Endothelial cell of umbilical vein (primary cell): Measurements from ENCODE around the gene ATG4D. TPM values are rescaled to one million over a fixed set of nuclear protein-coding genes. Genes with fewer than 3 reads are reported as not detected.

Experiments used
- BruUV-seq: library from RNA; stranded (reverse); fragments of 400-500 nt; replicated peaks from 2 replicates; lab custom pipeline; 2021; lab: Mats Ljungman, UMichigan
- CTCF ChIA-PET: fragments of 300-600, 350-600 bp; sonication (Branson Sonifier 250); formaldehyde crosslinking; loops from one replicate; lab custom pipeline; 2021; ENCODE audit warnings: antibody characterized with exemption, inconsistent platforms; lab: Charles Lee
- POLR2A ChIA-PET: fragments of 300-600, 350-600 bp; sonication (Branson Sonifier 250); formaldehyde crosslinking; loops from one replicate; lab custom pipeline; 2021; ENCODE audit warnings: antibody characterized with exemption, inconsistent platforms; lab: Charles Lee
- DNase-seq: peaks from one replicate; pipeline ENCODE4 v3.0.0-alpha.2; 2011; ENCODE audit warnings: low read depth, low spot score
- FAIRE-seq: peaks from 2 replicates; lab custom pipeline; 2011; peaks lifted over from hg19 to GRCh38; lab: Jason Lieb, UNC
- H2AFZ ChIP-seq: 2 replicates; pipeline ENCODE4 v1.6.0; 2012; ENCODE audit warnings: low read depth, low read length, control low read depth, inconsistent platforms
- H3K27ac ChIP-seq: 2 replicates; pipeline ENCODE4 v1.5.1; 2011; ENCODE audit warnings: low read depth, mild to moderate bottlenecking, control low read depth, low read length, moderate library complexity; ENCODE audit not compliant: insufficient read depth
- H3K27me3 ChIP-seq, 2 experiments: 2 replicates each; pipeline versions ENCODE4 v1.6.0 to v1.6.1; 2011; ENCODE audit warnings: low read length in 2 of 2, mixed read lengths in 1 of 2; ENCODE audit not compliant: control insufficient read depth in 2 of 2, insufficient read depth in 2 of 2
- H3K36me3 ChIP-seq, 2 experiments: 2 replicates in 1 of 2; 3 replicates in 1 of 2; pipeline ENCODE4 v1.5.1; 2011; ENCODE audit warnings: low read length in 2 of 2, mild to moderate bottlenecking in 1 of 2, moderate library complexity in 1 of 2; ENCODE audit not compliant: control insufficient read depth in 2 of 2, insufficient read depth in 2 of 2; ENCODE audit errors: extremely low read depth in 1 of 2
- H3K4me1 ChIP-seq: 3 replicates; pipeline ENCODE4 v1.5.1; 2011; ENCODE audit warnings: mild to moderate bottlenecking, low read length; ENCODE audit not compliant: control insufficient read depth, insufficient read depth; ENCODE audit errors: extremely low read depth
- H3K4me2 ChIP-seq: 2 replicates; pipeline ENCODE4 v1.6.1; 2011; ENCODE audit warnings: low read length, control low read depth, mixed read lengths; ENCODE audit not compliant: insufficient read depth
- H3K4me3 ChIP-seq, 3 experiments: fragments of 200-600 bp in 1 of 3; sonication (generic), shearing (Covaris generic) in 1 of 3; replicated peaks in 1 of 3; 2 replicates each; pipeline ENCODE4 v1.5.1; 2011 to 2016; ENCODE audit warnings: control low read depth in 3 of 3, low read length in 3 of 3, mild to moderate bottlenecking in 2 of 3, inconsistent platforms in 1 of 3, low read depth in 1 of 3, moderate library complexity in 1 of 3; ENCODE audit not compliant: insufficient read depth in 1 of 3
- H3K79me2 ChIP-seq: 2 replicates; pipeline ENCODE4 v1.6.0; 2012; ENCODE audit warnings: low read length, inconsistent platforms; ENCODE audit not compliant: control insufficient read depth, insufficient read depth
- H3K9ac ChIP-seq: replicated peaks from 2 replicates; pipeline ENCODE3; 2011; ENCODE audit warnings: low read length, control low read depth; ENCODE audit not compliant: insufficient read depth; ENCODE audit errors: extremely low read depth
- H3K9me1 ChIP-seq: replicated peaks from 3 replicates; pipeline ENCODE4 v1.6.0; 2011; ENCODE audit warnings: mild to moderate bottlenecking, low read length; ENCODE audit not compliant: control insufficient read depth, insufficient read depth; ENCODE audit errors: extremely low read depth
- H3K9me3 ChIP-seq: replicated peaks from 2 replicates; pipeline ENCODE4 v1.5.1; 2012; ENCODE audit warnings: low read length, inconsistent platforms; ENCODE audit not compliant: control insufficient read depth, insufficient read depth
- H4K20me1 ChIP-seq: replicated peaks from 2 replicates; pipeline ENCODE3; 2011; ENCODE audit warnings: mild to moderate bottlenecking, low read length; ENCODE audit not compliant: control insufficient read depth, insufficient read depth; ENCODE audit errors: extremely low read depth
- CTCF ChIP-seq, 2 donors: IDR thresholded peaks; 1 replicate in 1 of 2; 2 replicates in 1 of 2; pipeline ENCODE4 v1.5.1; 2011; ENCODE audit warnings: low read length in 2 of 2, mild to moderate bottlenecking in 2 of 2, moderate library complexity in 2 of 2, control low read depth in 1 of 2, inconsistent platforms in 1 of 2, low read depth in 1 of 2; ENCODE audit not compliant: insufficient read depth in 1 of 2; ENCODE audit errors: extremely low read depth in 1 of 2
- EZH2 ChIP-seq: IDR thresholded peaks from 2 replicates; pipeline ENCODE4 v1.6.1; 2012; ENCODE audit warnings: borderline replicate concordance, low read depth, mild to moderate bottlenecking, moderate library complexity, low read length, inconsistent platforms; ENCODE audit not compliant: severe bottlenecking
- GATA2 ChIP-seq: IDR thresholded peaks from 2 replicates; pipeline ENCODE4 v1.7.0; 2011; ENCODE audit warnings: low read depth, mild to moderate bottlenecking, moderate library complexity, mixed read lengths, low read length; ENCODE audit not compliant: insufficient read length, insufficient read depth
- MYC ChIP-seq: IDR thresholded peaks from one replicate; pipeline ENCODE4 v1.6.1; 2011; ENCODE audit warnings: mild to moderate bottlenecking, low read depth, low read length
- POLR2AphosphoS5 ChIP-seq: IDR thresholded peaks from 2 replicates; pipeline ENCODE4 v1.6.1; 2012; ENCODE audit warnings: low read depth, mild to moderate bottlenecking, control low read depth, low read length, moderate library complexity; ENCODE audit not compliant: insufficient read depth
- dilution Hi-C: fragments of 300-500 bp; cut with MboI; formaldehyde crosslinking; loops from one replicate; pipeline ENCODE4 v1.15.0; 2019; ENCODE audit warnings: low sequenced_read_pairs; ENCODE audit not compliant: extremely low pct_ligation_motif_present
- intact Hi-C: fragments of 100-400 bp; cut with micrococcal nuclease; formaldehyde crosslinking; loops from one replicate; pipeline ENCODE4 v1.10.0; 2022
- polyA plus RNA-seq, 4 experiments: library from polyadenylated mRNA; depleted of rRNA in 3 of 4; stranded (reverse) in 3 of 4; unstranded in 1 of 4; fragments of >200 nt; gene quantifications; 2 replicates each; pipeline versions ENCODE4 v1.2.1 to v1.2.3, GENCODE V29; 2011 to 2012; ENCODE audit warnings: missing spikeins in 1 of 4
- total RNA-seq: library from RNA; stranded (reverse); gene quantifications from 2 replicates; pipeline ENCODE4 v1.2.3, GENCODE V29; 2021
- TF ChIP-seq, protein P1 (sequence below): IDR thresholded peaks from 2 replicates; pipeline ENCODE4 v1.6.1; 2011; ENCODE audit not compliant: insufficient read depth, insufficient read length

The ATG4D gene
- total and polyA plus RNA-seq, 2 donors (not counting 3 experiments of a cell fraction or from before 2014, with no cell fraction given), result 19.8 to 24.9 TPM

DNA sequence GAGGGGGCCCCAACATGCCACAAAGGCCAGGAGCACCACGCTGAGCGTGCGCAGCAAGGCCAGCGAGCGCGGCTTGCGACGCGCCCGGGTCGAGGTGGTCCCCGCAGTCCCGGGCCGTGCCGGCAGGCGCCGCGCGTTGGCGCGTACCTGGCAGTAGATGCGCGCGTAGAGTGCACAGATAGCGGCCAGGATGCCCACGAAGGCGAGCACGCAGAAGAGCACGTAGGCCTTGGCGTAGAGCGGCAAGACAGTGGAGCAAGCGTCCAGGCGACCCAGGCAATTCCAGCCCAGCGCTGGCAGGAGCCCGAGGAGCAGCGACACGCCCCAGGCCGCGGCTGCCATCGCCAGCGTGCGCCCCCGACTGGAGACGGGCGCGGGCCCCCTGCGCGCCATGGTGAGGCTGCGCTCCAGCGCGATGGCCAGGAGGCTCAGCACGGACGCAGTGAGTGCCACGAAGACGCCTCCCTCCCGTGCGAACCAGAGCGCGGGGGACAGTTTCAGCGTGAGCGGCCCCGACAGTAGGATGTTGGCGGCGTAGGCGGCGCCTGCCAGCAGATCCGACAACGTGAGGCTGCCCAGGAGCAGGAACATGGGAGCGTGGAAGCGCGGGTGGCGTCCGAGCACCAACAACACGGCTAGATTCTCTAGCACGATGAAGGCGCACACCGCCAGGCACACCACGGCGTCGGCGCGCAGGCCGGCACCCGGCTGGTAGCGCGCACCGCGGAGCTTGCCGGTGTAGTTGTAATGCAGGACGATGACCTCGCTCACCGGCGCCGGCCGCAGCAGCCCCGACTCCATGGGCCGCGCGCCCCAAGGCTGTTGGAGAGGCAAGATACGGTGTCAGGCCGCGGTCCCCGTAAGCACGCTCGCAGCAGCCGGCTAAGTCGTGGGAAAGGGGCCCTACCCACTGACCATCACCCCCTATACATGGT, 29.2 kb upstream of the ATG4D start:
- H3K4me2 ChIP-seq, result no peak overlapping the region
- DNase-seq (no peak), FAIRE-seq (no peak)
- no peak overlapping the region for H2AFZ ChIP-seq
- no peaks in the 10 kb centered on the region for H4K20me1 ChIP-seq
- dilution Hi-C loops (no loop called here), intact Hi-C loops (loop anchor here (5.0 kb wide), 1 partner anchor 183 kb away; no protein-coding TSS in a partner anchor)
- H3K27me3 ChIP-seq, result peaks cover 50 to 65% of the 10 kb centered on the region in 2 experiments
- no peaks in the 10 kb centered on the region for H3K9me3 ChIP-seq
- no peak overlapping the region for H3K9ac ChIP-seq
- peak in 1 of 2 donors; percentile 12 for TF ChIP-seq CTCF (IDR thresholded peaks at IDR 0.05; ENCODE audit: extremely low read depth in 1 of 2, insufficient read depth in 1 of 2, low read depth in 1 of 2, low read length in 2 of 2)
- no peak for TF ChIP-seq GATA2
- TF ChIP-seq EZH2, result peak; percentile 90
- TF ChIP-seq POLR2AphosphoS5, result no peak
- TF ChIP-seq, protein P1, sequence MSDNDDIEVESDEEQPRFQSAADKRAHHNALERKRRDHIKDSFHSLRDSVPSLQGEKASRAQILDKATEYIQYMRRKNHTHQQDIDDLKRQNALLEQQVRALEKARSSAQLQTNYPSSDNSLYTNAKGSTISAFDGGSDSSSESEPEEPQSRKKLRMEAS, result no peak
- no peak for TF ChIP-seq MYC
- H3K27ac ChIP-seq, result no peak overlapping the region
- H3K79me2 ChIP-seq, result no peaks in the 10 kb centered on the region
- no peaks in the 10 kb centered on the region for H3K9me1 ChIP-seq
- ChIA-PET CTCF (no interaction called here), POLR2A (no interaction called here)
- no TSS peak for BruUV-seq
- H3K4me1 ChIP-seq, result peaks cover 2% of the 10 kb centered on the region
- H3K36me3 ChIP-seq, result no peaks in the 10 kb centered on the region
- no peak overlapping the region for H3K4me3 ChIP-seq
